ENCODE measurements around the gene SLC7A7.
"Not testable (repeated sequence)": the region's sequence is repeated elsewhere in the genome, so short reads cannot be mapped to it uniquely, and the experiment has no call there.

Gene SLC7A7

DNA sequence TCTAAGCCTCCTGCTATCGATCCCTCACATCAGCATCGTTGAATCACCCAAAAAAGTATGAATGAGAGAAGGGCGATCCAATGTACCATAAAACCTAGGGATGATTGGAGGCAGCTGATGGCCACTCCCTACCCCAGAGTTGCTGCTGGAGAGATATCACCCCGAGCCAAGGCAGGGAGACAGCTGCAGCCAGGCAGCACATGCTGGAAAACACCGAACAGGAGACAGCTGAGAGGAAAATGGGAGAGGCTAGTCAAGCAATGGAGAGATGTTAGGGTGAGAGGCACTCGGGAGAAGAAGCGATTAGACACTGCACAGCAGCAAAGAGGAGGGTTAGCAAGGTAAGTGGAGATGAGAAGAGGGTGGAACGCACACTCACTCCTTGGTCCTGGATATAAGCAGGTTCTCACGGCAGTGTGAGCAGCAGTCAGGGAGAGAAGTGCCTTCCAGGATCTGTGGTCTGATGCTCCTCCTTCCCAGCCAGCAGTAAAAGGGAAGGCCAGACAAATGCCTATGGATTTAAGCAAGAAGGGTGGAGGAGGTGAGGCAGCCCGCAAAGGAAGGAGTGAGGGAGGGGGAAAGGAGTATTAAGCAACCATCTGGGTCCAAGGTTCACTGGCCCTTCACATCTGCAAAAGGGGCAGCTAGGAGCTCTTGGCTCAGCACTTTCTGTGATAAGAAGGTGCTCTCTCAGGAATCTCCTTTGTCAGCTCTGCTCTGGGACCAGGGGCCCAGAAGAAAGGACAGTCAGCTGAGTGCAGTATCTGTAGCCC is at the start of gene SLC7A7:
Gene SLC7A7, minus strand, starts transcription at position 495 of the 773 bp plus-strand sequence. CDS start 2,037 bp downstream, outside the sequence.
- DNase-seq (ENCODE audit: low read depth in 2 of 2): no peak

DNA sequence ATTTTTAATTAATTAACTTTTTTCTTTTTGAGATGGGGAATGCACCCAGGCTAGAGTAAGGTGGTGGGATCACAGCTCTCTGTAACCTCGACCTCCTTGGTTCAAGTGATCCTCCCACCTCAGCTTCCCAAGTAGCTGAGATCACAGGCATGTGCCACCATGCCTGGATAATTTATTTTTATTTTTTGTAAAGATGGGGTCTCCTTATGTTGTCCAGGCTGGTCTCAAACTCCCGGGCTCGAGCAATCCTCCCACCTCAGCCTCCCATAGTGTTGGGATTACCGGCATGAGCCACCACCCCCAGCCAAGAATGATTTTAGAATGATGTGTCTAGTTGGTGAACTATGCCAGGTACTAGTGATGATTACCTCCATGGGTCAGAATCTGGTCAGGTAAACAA is 49.7 kb upstream of the SLC7A7 start:
- no peak for DNase-seq (ENCODE audit: low read depth in 2 of 2)

DNA sequence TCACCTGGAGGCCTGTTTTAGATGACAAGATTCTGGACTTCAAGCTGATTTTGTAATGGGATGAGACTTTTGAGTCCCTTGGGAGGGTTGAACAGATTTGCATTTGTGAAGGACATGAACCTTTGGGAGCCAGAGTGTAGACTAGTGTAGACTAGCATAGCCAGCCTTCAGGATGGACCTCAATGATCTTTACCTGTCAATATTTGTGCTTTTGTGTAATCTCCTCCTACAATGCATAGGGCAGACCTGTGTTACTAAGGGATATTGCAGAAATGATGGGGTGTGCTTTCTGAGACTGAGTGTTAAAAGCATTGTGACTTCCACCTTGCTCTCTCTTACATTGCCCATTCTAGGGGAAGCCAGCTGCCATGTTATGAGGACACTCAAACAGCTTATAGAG is 46.4 kb upstream of the SLC7A7 start:
- no peak for DNase-seq (ENCODE audit: low read depth in 2 of 2)

- not testable (repeated sequence) for DNase-seq (ENCODE audit: low read depth in 2 of 2)
Measured at GRCh38 chr14:22860377-22860776, 45.1 kb upstream of the SLC7A7 start.

- DNase-seq (ENCODE audit: low read depth in 2 of 2): no peak
Measured at GRCh38 chr14:22856428-22856827, 41.2 kb upstream of the SLC7A7 start.

- DNase-seq (ENCODE audit: low read depth in 2 of 2): no peak
Measured at GRCh38 chr14:22854963-22855724, 39.9 kb upstream of the SLC7A7 start.

DNA sequence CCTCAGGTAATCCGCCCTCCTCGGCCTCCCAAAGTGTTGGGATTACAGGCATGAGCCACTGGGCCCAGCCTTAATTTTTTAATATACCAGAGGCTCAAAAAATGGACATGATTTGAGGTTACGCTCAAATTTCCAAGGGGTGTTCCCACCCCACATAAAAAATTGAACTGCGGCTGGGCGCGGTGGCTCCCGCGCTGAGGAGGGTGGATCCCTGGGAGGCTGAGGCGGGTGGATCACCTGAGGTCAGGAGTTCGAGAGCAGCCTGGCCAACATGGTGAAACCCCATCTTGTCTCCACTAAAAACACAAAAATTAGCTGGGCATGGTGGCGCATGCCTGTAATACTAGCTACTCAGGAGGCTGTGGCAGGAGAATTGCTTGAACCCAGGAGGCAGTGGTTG is 39.1 kb upstream of the SLC7A7 start:
- not testable (repeated sequence) for DNase-seq (ENCODE audit: low read depth in 2 of 2)

- DNase-seq (ENCODE audit: low read depth in 2 of 2): peak; percentile 81 to 83
Measured at GRCh38 chr14:22852940-22853767, 37.9 kb upstream of the SLC7A7 start.

GRCh38 chr14:22852599-22852939 is 37.3 kb upstream of the SLC7A7 start:
- DNase-seq (ENCODE audit: low read depth in 2 of 2): no peak

- not testable (repeated sequence) for DNase-seq (ENCODE audit: low read depth in 2 of 2)
Measured at GRCh38 chr14:22852178-22852577, 36.9 kb upstream of the SLC7A7 start.

DNA sequence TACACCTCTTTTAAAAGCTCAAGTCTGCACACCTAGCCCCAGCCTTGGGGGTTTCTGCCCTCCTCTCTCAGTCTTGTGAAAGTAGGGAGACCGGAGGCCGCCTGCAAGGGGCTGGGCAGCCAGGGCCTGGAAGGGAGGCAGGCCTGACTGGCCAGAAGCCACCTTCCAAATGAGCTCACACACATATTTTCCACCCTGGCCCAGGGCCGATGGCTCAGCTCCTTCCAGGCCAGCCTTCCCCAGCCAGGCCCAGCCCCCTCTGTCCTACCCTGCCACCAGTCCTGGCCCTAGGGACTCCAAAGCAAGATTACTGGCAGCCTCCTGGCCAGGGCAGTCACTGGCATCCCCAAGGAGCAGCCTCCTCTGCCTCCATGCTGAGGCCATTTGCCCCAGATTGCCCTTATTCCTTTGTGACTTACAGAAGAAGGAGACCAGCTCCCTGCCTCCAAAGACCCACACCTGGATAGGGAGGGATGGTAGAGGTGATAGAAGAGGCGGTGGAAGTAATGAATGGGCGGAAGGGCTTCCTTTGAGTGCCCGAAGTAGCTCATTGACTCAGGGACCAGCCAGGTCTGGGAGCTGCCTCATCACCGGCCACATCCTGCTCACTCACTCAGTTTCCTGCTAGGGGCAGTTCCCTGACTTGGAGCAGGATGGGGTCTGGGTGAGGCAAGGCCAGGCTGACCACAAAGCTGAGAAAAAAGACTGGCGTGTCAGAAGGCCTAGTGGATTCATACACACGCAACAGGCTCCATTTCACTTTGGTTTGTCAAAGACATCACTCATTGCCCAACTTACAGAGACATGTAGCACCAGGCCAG is 35.9 kb upstream of the SLC7A7 start:
- DNase-seq (ENCODE audit: low read depth in 2 of 2): peak; percentile 29 to 39

- DNase-seq (ENCODE audit: low read depth in 2 of 2): no peak
Measured at GRCh38 chr14:22849212-22849819, 34.1 kb upstream of the SLC7A7 start.

DNA sequence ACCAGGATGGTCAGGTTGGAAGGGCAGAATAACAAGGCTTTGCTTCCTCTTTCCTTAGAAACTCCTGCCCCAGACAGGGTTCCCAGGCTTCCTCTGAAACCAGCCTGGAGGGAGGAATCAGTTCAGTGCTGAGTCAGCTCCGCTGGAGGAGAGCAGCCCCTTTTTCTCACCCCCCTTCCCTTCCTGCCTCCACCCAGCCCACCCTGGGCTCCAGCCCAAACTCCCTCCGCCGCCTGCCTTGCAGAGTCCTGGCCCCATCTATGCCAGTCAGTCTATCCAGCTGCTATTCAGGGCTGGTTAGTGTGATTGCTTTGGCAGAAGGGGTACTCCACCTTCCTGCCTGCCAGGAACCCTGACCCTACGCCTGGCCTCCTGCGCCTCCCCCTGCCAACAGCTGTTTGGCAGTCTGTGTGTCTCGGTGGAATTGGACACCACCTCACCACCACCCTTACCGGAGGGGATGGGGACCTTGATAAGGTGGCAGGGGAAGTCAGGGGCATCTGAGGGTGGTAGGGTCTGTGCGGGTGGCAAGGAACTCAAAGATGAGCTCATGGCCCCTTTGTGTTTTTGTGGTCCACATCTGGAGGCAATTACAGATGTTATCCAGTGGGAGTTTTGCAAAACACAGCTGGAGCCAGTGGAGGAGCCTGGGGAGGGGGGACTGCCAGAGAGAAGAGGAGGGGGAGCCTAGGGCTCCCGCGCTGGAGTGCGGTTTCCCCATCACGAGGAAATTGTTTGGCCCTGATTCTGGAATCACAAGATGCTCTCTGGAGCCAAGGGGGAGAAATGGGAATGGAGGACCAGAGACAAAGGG is 33.3 kb upstream of the SLC7A7 start:
- DNase-seq (ENCODE audit: low read depth in 2 of 2): no peak

- no peak for DNase-seq (ENCODE audit: low read depth in 2 of 2)
Measured at GRCh38 chr14:22847661-22848341, 32.6 kb upstream of the SLC7A7 start.

GRCh38 chr14:22846811-22847307 is 31.6 kb upstream of the SLC7A7 start:
- DNase-seq (ENCODE audit: low read depth in 2 of 2): no peak

DNA sequence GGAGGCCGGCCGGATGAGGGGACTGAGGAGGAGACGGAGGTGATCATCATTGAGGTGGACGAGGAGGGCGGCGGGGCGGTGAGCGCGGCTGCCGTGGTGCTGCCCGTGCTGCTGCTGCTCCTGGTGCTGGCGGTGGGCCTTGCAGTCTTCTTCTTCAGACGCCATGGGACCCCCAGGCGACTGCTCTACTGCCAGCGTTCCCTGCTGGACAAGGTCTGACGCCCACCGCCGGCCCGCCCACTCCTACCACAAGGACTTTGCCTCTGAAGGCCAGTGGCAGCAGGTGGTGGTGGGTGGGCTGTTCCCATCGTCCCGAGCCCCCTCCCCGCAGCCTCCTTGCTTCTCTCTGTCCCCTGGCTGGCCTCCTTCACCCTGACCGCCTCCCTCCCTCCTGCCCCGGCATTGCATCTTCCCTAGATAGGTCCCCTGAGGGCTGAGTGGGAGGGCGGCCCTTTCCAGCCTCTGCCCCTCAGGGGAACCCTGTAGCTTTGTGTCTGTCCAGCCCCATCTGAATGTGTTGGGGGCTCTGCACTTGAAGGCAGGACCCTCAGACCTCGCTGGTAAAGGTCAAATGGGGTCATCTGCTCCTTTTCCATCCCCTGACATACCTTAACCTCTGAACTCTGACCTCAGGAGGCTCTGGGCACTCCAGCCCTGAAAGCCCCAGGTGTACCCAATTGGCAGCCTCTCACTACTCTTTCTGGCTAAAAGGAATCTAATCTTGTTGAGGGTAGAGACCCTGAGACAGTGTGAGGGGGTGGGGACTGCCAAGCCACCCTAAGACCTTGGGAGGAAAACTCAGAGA is 30.8 kb upstream of the SLC7A7 start:
- no peak for DNase-seq (ENCODE audit: low read depth in 2 of 2)

GRCh38 chr14:22845103-22845394 is 29.8 kb upstream of the SLC7A7 start:
- no peak for DNase-seq (ENCODE audit: low read depth in 2 of 2)

DNA sequence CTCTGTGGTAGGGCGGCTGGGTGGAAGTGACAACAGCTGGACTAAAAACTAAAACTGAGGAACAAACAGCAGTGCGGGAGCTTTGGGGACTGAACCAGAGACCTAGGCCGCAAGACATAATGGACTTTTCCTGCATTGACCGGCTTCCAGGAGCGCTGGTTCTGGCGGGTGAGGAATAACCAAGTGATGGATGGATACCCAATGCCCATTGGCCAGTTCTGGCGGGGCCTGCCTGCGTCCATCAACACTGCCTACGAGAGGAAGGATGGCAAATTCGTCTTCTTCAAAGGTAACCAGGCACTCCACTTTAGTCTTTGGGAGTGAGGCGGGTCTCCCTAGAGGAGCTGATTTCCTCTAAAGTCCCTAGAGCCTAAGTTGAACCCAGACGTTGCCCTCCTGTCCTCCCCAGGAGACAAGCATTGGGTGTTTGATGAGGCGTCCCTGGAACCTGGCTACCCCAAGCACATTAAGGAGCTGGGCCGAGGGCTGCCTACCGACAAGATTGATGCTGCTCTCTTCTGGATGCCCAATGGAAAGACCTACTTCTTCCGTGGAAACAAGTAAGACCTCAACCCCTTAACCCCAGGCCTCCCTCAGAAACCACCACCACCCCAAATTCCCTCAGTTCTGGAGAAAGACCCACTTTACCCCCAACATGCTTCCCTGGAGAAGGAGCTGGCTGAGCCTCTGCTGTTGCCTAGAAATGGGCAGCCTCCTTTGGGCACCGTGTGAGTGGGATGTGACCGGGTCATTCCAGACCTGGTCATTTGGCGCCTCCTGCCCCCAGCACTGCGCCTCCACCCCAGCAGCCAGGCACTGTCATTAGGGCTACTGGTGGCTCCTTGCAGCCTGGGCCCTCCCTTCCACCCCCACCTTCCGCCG is 29.2 kb upstream of the SLC7A7 start:
- no peak for DNase-seq (ENCODE audit: low read depth in 2 of 2)

Data from stimulated activated CD8-positive, alpha-beta memory T cell treated with anti-CD3 and anti-CD28 coated beads, Interleukin-15, amount 100 ng/mL, for 48 hours (primary cell).